ENCODE measurements around the gene BAHD1.

GRCh38 chr15:40456738-40457137, 16.0 kb downstream of the BAHD1 start:
- TF ChIP-seq CTCF (IDR thresholded peaks at IDR 0.05; ENCODE audit: insufficient read depth, low read length) (no peak), POLR2AphosphoS5 (IDR thresholded peaks at IDR 0.05; ENCODE audit: low read depth) (no peak), GABPA (IDR thresholded peaks at IDR 0.05; ENCODE audit: low read depth) (no peak)
